CD4-positive, alpha-beta T cell treated with Interleukin-15 for 4 hours (primary cell): ENCODE results near the gene AGRP.

ENCODE experiments used
- DNase-seq: peaks from one replicate; pipeline ENCODE4 v3.0.0-alpha.2; 2020; ENCODE audit warnings: low spot score

Gene AGRP

GRCh38 chr16:67445441-67445912 is 37.9 kb downstream of the AGRP start:
- DNase-seq, result no peak

- DNase-seq, result no peak
These were observed 38.3 kb downstream of the AGRP start for GRCh38 chr16:67445126-67445426.

- no peak for DNase-seq
These were observed 38.9 kb downstream of the AGRP start for GRCh38 chr16:67444259-67445125.

GRCh38 chr16:67443265-67443664 is 40.1 kb downstream of the AGRP start:
- DNase-seq, result no peak

GRCh38 chr16:67442581-67443255 is 40.6 kb downstream of the AGRP start:
- DNase-seq, result no peak

- DNase-seq, result no peak
These were observed 41.4 kb downstream of the AGRP start for GRCh38 chr16:67441907-67442306.

- no peak for DNase-seq
These were observed 42.0 kb downstream of the AGRP start for GRCh38 chr16:67441271-67441753.

- DNase-seq, result no peak
These were observed 44.4 kb downstream of the AGRP start for GRCh38 chr16:67438824-67439393.

GRCh38 chr16:67438098-67438791 is 45.1 kb downstream of the AGRP start:
- no peak for DNase-seq

GRCh38 chr16:67437513-67437912 is 45.8 kb downstream of the AGRP start:
- no peak for DNase-seq

GRCh38 chr16:67436640-67437193 is 46.6 kb downstream of the AGRP start:
- DNase-seq, result no peak

- DNase-seq, result no peak
These were observed 47.6 kb downstream of the AGRP start for GRCh38 chr16:67435758-67436164.

- DNase-seq, result no peak
These were observed 50.1 kb downstream of the AGRP start for GRCh38 chr16:67433131-67433719.
